ENCODE data around the gene OR51A4. TPM values are rescaled to one million over a fixed set of nuclear protein-coding genes. Genes with fewer than 3 reads are reported as not detected.

Gene OR51A4, protein sequence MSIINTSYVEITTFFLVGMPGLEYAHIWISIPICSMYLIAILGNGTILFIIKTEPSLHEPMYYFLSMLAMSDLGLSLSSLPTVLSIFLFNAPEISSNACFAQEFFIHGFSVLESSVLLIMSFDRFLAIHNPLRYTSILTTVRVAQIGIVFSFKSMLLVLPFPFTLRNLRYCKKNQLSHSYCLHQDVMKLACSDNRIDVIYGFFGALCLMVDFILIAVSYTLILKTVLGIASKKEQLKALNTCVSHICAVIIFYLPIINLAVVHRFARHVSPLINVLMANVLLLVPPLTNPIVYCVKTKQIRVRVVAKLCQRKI
- total RNA-seq: not detected in 2 replicates

DNA sequence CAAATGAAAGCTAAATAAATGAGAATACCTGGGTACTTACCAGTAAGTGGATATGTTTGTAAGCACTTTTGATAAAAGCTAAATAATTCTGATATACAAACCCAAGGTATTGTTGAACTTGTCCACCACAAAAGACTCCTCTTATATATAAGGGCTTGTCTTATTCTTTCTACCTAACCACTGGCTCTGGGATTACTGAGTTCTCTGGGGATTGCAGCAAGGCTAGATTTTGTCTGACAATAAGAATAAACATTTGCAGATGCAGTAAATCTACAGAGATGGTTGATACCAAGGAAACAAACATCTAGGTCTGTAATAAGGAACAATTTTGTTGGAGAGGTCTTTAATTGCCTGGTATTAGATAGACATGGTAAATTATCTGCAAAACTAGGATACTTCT lies at the start of gene OR51A4:
Gene OR51A4, minus strand, starts transcription at position 101 of the 400 bp plus-strand sequence. CDS start 505 bp downstream, outside the sequence.

GRCh38 chr11:4994551-4994950 lies 47.1 kb upstream of the OR51A4 start, which contains the start of gene OR51L1:
Gene OR51L1 (plus strand): TSS chr11:4994851. CDS start chr11:4998983, 4,132 bp downstream.

DNA sequence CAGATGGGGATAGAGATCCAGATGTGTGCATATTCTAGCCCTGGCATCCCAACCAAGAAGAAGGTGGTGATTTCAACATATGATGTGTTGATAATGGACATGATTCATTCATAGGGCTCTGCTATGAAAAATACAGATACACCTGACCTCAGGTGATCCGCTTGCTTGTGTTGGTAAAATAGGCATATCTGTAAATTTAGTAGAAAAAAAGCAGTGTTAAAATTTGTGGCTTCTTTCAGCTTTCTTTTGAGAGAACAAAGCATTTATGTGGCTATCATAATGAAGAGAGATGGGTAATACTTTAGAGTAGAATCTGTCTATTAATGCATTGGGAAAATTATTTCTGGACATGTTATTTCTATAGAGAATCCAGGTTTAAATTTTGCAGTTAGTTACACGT lies 8.2 kb upstream of the OR51A4 start, which contains the start of gene OR51A2:
Gene OR51A2, minus strand, starts transcription at position 101 of the 400 bp plus-strand sequence. Its CDS starts 0 bp downstream, at position 101.

DNA sequence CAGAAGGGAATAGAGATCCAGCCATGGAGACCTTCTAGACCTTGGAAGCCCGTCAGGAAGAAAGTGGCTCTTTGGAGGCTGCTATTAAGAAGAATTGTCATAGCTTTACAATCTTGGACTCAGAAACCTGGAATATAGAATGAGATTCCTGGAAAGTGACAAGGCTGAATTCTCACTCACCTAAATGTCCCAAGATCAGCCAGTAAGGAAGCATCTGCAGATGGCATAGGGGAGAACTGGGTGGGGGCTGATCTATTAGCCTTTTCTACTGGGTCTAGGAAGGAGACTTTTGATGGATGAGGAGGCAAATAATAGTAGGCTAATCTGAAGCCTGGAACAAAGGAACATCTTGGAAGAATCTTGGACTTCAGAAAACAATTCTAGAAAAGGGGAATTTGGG lies 23.2 kb downstream of the OR51A4 start, which contains the start of gene OR51G1:
Gene OR51G1, minus strand, starts transcription at position 101 of the 400 bp plus-strand sequence. Its CDS starts 0 bp downstream, at position 101.

GRCh38 chr11:4919250-4919649 lies 28.2 kb downstream of the OR51A4 start, which contains the start of gene OR51G2:
Gene OR51G2 (minus strand): TSS chr11:4919350. CDS start chr11:4915663, 3,687 bp downstream.

DNA sequence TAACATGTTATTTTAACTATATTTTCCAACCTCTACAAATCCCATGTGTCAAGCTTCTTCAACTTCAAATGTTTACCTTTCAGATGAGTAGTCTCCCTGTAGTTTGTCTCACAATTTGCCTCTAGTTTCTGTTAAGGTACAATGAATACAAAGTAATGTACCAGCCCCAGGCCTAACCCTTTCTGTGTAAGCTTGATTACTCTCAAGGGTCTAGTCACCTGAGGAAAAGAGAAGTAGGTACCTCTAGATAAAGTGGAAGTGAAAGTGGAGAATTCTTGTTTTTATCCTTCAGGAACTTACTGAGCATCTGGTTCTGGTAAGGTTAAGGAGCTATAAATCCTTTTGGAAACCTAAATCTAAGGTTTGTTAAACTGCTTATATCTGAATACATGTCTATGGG lies 43.9 kb downstream of the OR51A4 start, which contains the start of gene OR51A7:
Gene OR51A7, plus strand, starts transcription at position 300 of the 400 bp plus-strand sequence. CDS start 3,587 bp downstream, outside the sequence.

Other genes starting within 250 kb of the OR51A4 start
- not detected in 2 replicates for gene OR51E2, start 249.8 kb downstream of the OR51A4 start, total RNA-seq
- not detected in 2 replicates for gene MMP26, start 242.8 kb downstream of the OR51A4 start, total RNA-seq
- not detected in 2 replicates for gene OR51F1, start 177.7 kb downstream of the OR51A4 start, total RNA-seq
- gene OR52R1, start 143.2 kb downstream of the OR51A4 start, total RNA-seq: not detected in 2 replicates
- gene OR51F2, start 126.3 kb downstream of the OR51A4 start, total RNA-seq: not detected in 2 replicates
- gene OR51S1, start 98.4 kb downstream of the OR51A4 start, total RNA-seq: not detected in 2 replicates
- not detected in 2 replicates for gene OR51T1, start 65.7 kb downstream of the OR51A4 start, total RNA-seq
- not detected in 2 replicates for gene OR51A7, start 43.8 kb downstream of the OR51A4 start, total RNA-seq
- gene OR51G2, start 28.3 kb downstream of the OR51A4 start, total RNA-seq: not detected in 2 replicates
- not detected in 2 replicates for gene OR51G1, start 23.3 kb downstream of the OR51A4 start, total RNA-seq
- not detected in 2 replicates for gene OR51A2, start 8.1 kb upstream of the OR51A4 start, total RNA-seq
- not detected in 2 replicates for gene OR51L1, start 47.2 kb upstream of the OR51A4 start, total RNA-seq
- gene OR52J3, start 98.9 kb upstream of the OR51A4 start, total RNA-seq: not detected in 2 replicates
- not detected in 2 replicates for gene OR52E2, start 112.0 kb upstream of the OR51A4 start, total RNA-seq
- not detected in 2 replicates for gene OR52E1, start 122.0 kb upstream of the OR51A4 start, total RNA-seq
- not detected in 2 replicates for gene OR52A5, start 190.8 kb upstream of the OR51A4 start, total RNA-seq
- not detected in 2 replicates for gene OR52A1, start 207.2 kb upstream of the OR51A4 start, total RNA-seq